Bronchial epithelial cell (primary cell): ENCODE measurements around the gene MARCHF6. TPM values are rescaled to one million over a fixed set of nuclear protein-coding genes. Genes with fewer than 3 reads are reported as not detected.
"Not testable (repeated sequence)": the region's sequence is repeated elsewhere in the genome, so short reads cannot be mapped to it uniquely, and the experiment has no call there.

Experiments used
- DNase-seq: peaks from one replicate; pipeline ENCODE4 v3.0.0-alpha.2; 2010; ENCODE audit warnings: low read depth
- FAIRE-seq: peaks from 2 replicates; lab custom pipeline; 2011; peaks lifted over from hg19 to GRCh38; lab: Jason Lieb, UNC
- H3K27me3 ChIP-seq: 2 replicates; pipeline ENCODE4 v1.5.1; 2011; ENCODE audit warnings: low read length; ENCODE audit not compliant: control insufficient read depth, insufficient read depth
- H3K36me3 ChIP-seq: 2 replicates; pipeline ENCODE4 v1.5.1; 2011; ENCODE audit warnings: low read length; ENCODE audit not compliant: control insufficient read depth, insufficient read depth
- H3K4me3 ChIP-seq: 2 replicates; pipeline ENCODE4 v1.5.1; 2011; ENCODE audit warnings: mild to moderate bottlenecking, low read depth, low read length, control low read depth
- total RNA-seq: library from RNA; depleted of rRNA; stranded (reverse); fragments of >200 nt; gene quantifications from 2 replicates; pipeline ENCODE4 v1.2.1, GENCODE V29; 2014
- TF ChIP-seq, protein P1 (sequence below): IDR thresholded peaks from 2 replicates; pipeline ENCODE4 v1.5.1; 2011; ENCODE audit warnings: mild to moderate bottlenecking, moderate library complexity, low read length, control low read depth, inconsistent platforms; ENCODE audit not compliant: insufficient read depth, severe bottlenecking

The MARCHF6 gene
- total RNA-seq, 1 donor from 2014 or later = 62.7 TPM

GRCh38 chr5:10376544-10376943 is 23.0 kb downstream of the MARCHF6 start:
- H3K27me3 ChIP-seq = no peaks in the 10 kb centered on the region
- DNase-seq = no peak
- FAIRE-seq = no peak
- H3K36me3 ChIP-seq = peaks cover 1% of the 10 kb centered on the region
- H3K4me3 ChIP-seq = no peak overlapping the region
- TF ChIP-seq, protein P1, sequence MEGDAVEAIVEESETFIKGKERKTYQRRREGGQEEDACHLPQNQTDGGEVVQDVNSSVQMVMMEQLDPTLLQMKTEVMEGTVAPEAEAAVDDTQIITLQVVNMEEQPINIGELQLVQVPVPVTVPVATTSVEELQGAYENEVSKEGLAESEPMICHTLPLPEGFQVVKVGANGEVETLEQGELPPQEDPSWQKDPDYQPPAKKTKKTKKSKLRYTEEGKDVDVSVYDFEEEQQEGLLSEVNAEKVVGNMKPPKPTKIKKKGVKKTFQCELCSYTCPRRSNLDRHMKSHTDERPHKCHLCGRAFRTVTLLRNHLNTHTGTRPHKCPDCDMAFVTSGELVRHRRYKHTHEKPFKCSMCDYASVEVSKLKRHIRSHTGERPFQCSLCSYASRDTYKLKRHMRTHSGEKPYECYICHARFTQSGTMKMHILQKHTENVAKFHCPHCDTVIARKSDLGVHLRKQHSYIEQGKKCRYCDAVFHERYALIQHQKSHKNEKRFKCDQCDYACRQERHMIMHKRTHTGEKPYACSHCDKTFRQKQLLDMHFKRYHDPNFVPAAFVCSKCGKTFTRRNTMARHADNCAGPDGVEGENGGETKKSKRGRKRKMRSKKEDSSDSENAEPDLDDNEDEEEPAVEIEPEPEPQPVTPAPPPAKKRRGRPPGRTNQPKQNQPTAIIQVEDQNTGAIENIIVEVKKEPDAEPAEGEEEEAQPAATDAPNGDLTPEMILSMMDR = no peak

GRCh38 chr5:10377081-10377480 is 23.6 kb downstream of the MARCHF6 start:
- TF ChIP-seq, protein P1 = no peak
- DNase-seq = no peak
- Histone ChIP-seq H3K4me3 (no peak overlapping the region), H3K36me3 (peaks cover 1% of the 10 kb centered on the region), H3K27me3 (no peaks in the 10 kb centered on the region)
- FAIRE-seq = no peak

- Histone ChIP-seq H3K4me3 (no peak overlapping the region), H3K27me3 (no peaks in the 10 kb centered on the region), H3K36me3 (peaks cover 5% of the 10 kb centered on the region)
- FAIRE-seq = no peak
- DNase-seq = no peak
- TF ChIP-seq, protein P1 = no peak
These were observed 28.3 kb downstream of the MARCHF6 start for GRCh38 chr5:10381803-10382202.

GRCh38 chr5:10384483-10384882 is 31.0 kb downstream of the MARCHF6 start:
- no peaks in the 10 kb centered on the region for H3K27me3 ChIP-seq
- H3K36me3 ChIP-seq = peaks cover 6% of the 10 kb centered on the region
- no peak overlapping the region for H3K4me3 ChIP-seq
- DNase-seq (no peak), FAIRE-seq (no peak)
- TF ChIP-seq, protein P1 = no peak

GRCh38 chr5:10387690-10388089 is 34.2 kb downstream of the MARCHF6 start:
- DNase-seq (peak; percentile 45), FAIRE-seq (no peak)
- H3K4me3 ChIP-seq = no peak overlapping the region
- no peaks in the 10 kb centered on the region for H3K27me3 ChIP-seq
- H3K36me3 ChIP-seq = peaks cover 11% of the 10 kb centered on the region
- TF ChIP-seq, protein P1 = no peak

- no peaks in the 10 kb centered on the region for H3K27me3 ChIP-seq
- no peak for FAIRE-seq
- no peak overlapping the region for H3K4me3 ChIP-seq
- no peak for DNase-seq
- TF ChIP-seq, protein P1 = no peak
- peaks cover 14% of the 10 kb centered on the region for H3K36me3 ChIP-seq
These were observed 37.6 kb downstream of the MARCHF6 start for GRCh38 chr5:10391130-10391529.

DNA sequence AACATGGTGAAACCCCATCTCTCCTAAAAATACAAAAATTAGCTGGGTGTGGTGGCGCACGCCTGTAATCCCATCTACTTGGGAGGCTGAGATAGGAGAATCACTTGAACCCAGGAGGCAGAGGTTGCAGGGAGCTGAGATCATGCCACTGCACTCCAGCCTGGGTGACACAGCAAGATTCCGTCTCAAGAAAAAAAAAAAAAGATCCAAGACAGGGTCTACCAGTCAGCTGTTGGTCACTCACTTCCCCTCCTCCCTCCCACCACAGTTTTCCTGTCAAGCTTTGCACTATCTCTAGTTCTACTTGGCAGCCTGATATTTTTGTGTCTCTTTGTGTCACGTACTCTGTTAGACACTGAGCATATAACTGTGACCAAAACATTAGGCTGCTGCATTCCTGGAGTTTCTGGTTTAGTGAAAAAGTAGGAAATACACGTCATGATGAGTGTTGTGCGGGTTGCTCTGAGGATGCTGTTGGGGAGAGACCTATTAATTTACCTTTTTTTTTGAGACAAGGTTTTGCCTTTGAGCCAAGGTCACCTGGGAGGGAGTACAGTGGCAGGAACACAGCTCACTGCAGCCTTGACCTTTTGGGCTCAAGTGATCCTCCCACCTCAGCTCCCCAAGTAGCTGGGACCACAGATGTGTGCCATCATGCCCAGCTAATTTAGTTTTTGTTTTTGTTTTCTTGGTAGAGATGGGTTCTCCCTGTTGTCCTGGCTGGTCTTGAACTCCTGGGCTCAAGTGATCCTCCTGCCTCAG is 39.3 kb downstream of the MARCHF6 start:
- H3K4me3 ChIP-seq, FAIRE-seq, H3K27me3 ChIP-seq, DNase-seq: not testable (repeated sequence)
- H3K36me3 ChIP-seq = peaks cover 19% of the 10 kb centered on the region
